Vagina (tissue), 2 donors: ENCODE results near the gene LRRIQ4.

ENCODE experiments used
- CTCF ChIP-seq, 3 experiments: fragments of 450-650 bp in 2 of 3; fragments of 200-600 bp in 1 of 3; sonication (generic) in 1 of 3; IDR thresholded peaks; one replicate each; pipeline ENCODE4 v1.5.1; 2017 to 2019; ENCODE audit warnings: antibody characterized with exemption in 3 of 3, mild to moderate bottlenecking in 2 of 3, moderate library complexity in 2 of 3
- POLR2AphosphoS5 ChIP-seq, 2 donors: sonication (generic); formaldehyde crosslinking; IDR thresholded peaks; one replicate each; pipeline ENCODE4 v1.9.0; 2017; ENCODE audit warnings: antibody characterized with exemption in 2 of 2, mild to moderate bottlenecking in 2 of 2, low read depth in 1 of 2; ENCODE audit not compliant: insufficient read depth in 1 of 2

GRCh38 chr3:169818316-169818715, 5.6 kb downstream of the LRRIQ4 start:
- TF ChIP-seq CTCF (IDR thresholded peaks at IDR 0.05) (no peak), POLR2AphosphoS5 (IDR thresholded peaks at IDR 0.05; ENCODE audit: insufficient read depth in 1 of 2, low read depth in 1 of 2) (no peak)
